Sigmoid colon (tissue), 7 donors: ENCODE results near the gene OR6S1. TPM values are rescaled to one million over a fixed set of nuclear protein-coding genes. Genes with fewer than 3 reads are reported as not detected.

Experiments
- DNase-seq: peaks from one replicate; pipeline ENCODE4 v3.0.0-alpha.2; 2019
- H3K27ac ChIP-seq, 4 donors: fragments of 200-600 bp; sonication (generic); one replicate each; pipeline ENCODE4 v1.5.1; 2016 to 2019; ENCODE audit warnings: mild to moderate bottlenecking in 1 of 4
- H3K27me3 ChIP-seq, 3 donors: fragments of 200-600 bp; sonication (generic); one replicate each; pipeline ENCODE4 v1.5.1; 2019; ENCODE audit warnings: mild to moderate bottlenecking in 1 of 3
- H3K36me3 ChIP-seq, 4 donors: fragments of 200-600 bp; sonication (generic); one replicate each; pipeline ENCODE4 v1.5.1; 2016 to 2019
- H3K4me1 ChIP-seq, 4 donors: fragments of 200-600 bp; sonication (generic); one replicate each; pipeline ENCODE4 v1.5.1; 2017 to 2019
- H3K4me3 ChIP-seq, 4 donors: fragments of 200-600 bp; sonication (generic); one replicate each; pipeline ENCODE4 v1.5.1; 2017 to 2019; ENCODE audit warnings: mild to moderate bottlenecking in 2 of 4, moderate library complexity in 1 of 4
- H3K9me3 ChIP-seq, 4 donors: fragments of 200-600 bp in 3 of 4; sonication (generic) in 3 of 4; one replicate each; pipeline versions ENCODE4 v1.5.1 to v1.6.1; 2013 to 2019
- CTCF ChIP-seq, 4 experiments: fragments of 450-650 bp in 3 of 4; fragments of 200-600 bp in 1 of 4; IDR thresholded peaks; one replicate each; pipeline ENCODE4 v1.5.1; 2016 to 2019; ENCODE audit warnings: antibody characterized with exemption in 4 of 4, mild to moderate bottlenecking in 3 of 4, moderate library complexity in 2 of 4
- EP300 ChIP-seq, 4 donors: sonication (generic); formaldehyde crosslinking; IDR thresholded peaks; one replicate each; pipeline ENCODE4 v1.6.1; 2017; ENCODE audit warnings: antibody characterized with exemption in 4 of 4
- POLR2A ChIP-seq, 2 donors: fragments of 450-650 bp; IDR thresholded peaks; one replicate each; pipeline ENCODE4 v1.6.1; 2016; ENCODE audit warnings: antibody characterized with exemption in 2 of 2, mild to moderate bottlenecking in 2 of 2, moderate library complexity in 2 of 2
- POLR2AphosphoS5 ChIP-seq, 4 donors: sonication (generic); formaldehyde crosslinking; IDR thresholded peaks; one replicate each; pipeline ENCODE4 v1.6.1; 2017; ENCODE audit warnings: antibody characterized with exemption in 4 of 4
- WGBS, 2 donors: extraction: QIAGEN DNeasy Blood & Tissue Kit; methylation state at CpG; one replicate each; pipeline ENCODE4 v1.1.7; 2013; 5-methylcytosine and 5-hydroxymethylcytosine counted together
- intact Hi-C: fragments of 100-400 bp; cut with DNase I; formaldehyde crosslinking; loops from one replicate; pipeline ENCODE4 v1.15.1; 2023
- polyA plus RNA-seq, 3 donors: library from polyadenylated mRNA; stranded (reverse); fragments of 200-250 nt; gene quantifications; one replicate each; pipeline ENCODE4 v1.2.3, GENCODE V29; 2013
- total RNA-seq, 4 donors: library from RNA; depleted of rRNA; stranded (reverse); fragments of >200 nt; gene quantifications; one replicate each; pipeline ENCODE4 v1.1.0, GENCODE V29; 2016
- donor health status: healthy with polysubstance abuse.
- donor health status: Bipolar disorder and iron deficiency.
- donor health status: healthy.

The OR6S1 gene
- total and polyA plus RNA-seq, 7 donors = not detected

DNA sequence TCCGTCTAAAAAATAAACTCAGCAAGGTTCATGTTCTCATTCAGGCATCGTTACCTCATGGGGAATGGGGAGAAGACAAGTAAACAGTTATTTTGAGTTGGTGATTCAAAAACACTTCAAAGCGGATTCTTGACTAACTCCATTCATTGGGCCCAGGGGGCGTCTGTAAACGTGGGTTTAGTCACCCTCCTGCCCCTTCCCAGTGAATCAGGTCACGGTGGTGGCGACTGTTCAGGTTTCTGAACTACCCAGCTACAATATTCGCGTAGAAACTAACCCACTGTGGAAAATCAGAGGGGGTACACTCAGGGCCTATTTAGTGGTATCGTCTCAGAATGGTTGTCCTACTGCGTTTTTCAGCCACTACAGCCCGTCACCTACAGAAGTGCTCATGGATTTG, 15.2 kb downstream of the OR6S1 start:
- H3K4me1 ChIP-seq = peaks cover 0 to 36% (median 31%) of the 10 kb centered on the region in 4 donors
- H3K27ac ChIP-seq = no peak overlapping the region
- TF ChIP-seq CTCF (IDR thresholded peaks at IDR 0.05) = no peak
- TF ChIP-seq POLR2AphosphoS5 (IDR thresholded peaks at IDR 0.05) = no peak
- no peak for TF ChIP-seq EP300 (IDR thresholded peaks at IDR 0.05)
- TF ChIP-seq POLR2A (IDR thresholded peaks at IDR 0.05) = no peak
- H3K4me3 ChIP-seq = peak overlapping the region in 3 of 4 donors; percentile 8 to 31 (median 15)
- DNase-seq = no peak
- H3K27me3 ChIP-seq = peaks cover 0 to 7% (median 0%) of the 10 kb centered on the region in 3 donors
- H3K36me3 ChIP-seq = no peaks in the 10 kb centered on the region
- intact Hi-C loops = no loop called here
- 28 to 76% methylated on average over 12 of the region's 12 CpGs for WGBS, 2 donors
- H3K9me3 ChIP-seq = no peaks in the 10 kb centered on the region

GRCh38 chr14:20624495-20625070, 16.9 kb downstream of the OR6S1 start:
- intact Hi-C loops = no loop called here
- WGBS, 2 donors = 4 to 5% methylated on average over 22 of the region's 22 CpGs
- Histone ChIP-seq H3K9me3 (no peaks in the 10 kb centered on the region), H3K27ac (no peak overlapping the region), H3K27me3 (peaks cover 0 to 7% (median 0%) of the 10 kb centered on the region in 3 donors), H3K4me3 (peak overlapping the region in 3 of 4 donors; percentile 19 to 31 (median 22)), H3K4me1 (peaks cover 0 to 26% (median 22%) of the 10 kb centered on the region in 4 donors), H3K36me3 (no peaks in the 10 kb centered on the region)
- TF ChIP-seq CTCF (IDR thresholded peaks at IDR 0.05) (no peak), POLR2AphosphoS5 (IDR thresholded peaks at IDR 0.05) (no peak), EP300 (IDR thresholded peaks at IDR 0.05) (no peak), POLR2A (IDR thresholded peaks at IDR 0.05) (no peak)
- peak; percentile 81 for DNase-seq

GRCh38 chr14:20623798-20624197, 17.7 kb downstream of the OR6S1 start:
- intact Hi-C loops = no loop called here
- H3K27me3 ChIP-seq = peaks cover 0 to 7% (median 0%) of the 10 kb centered on the region in 3 donors
- 51 to 83% methylated on average over 15 of the region's 15 CpGs for whole genome bisulfite sequencing, 2 donors
- H3K4me1 ChIP-seq = peaks cover 0 to 26% (median 22%) of the 10 kb centered on the region in 4 donors
- no peak for DNase-seq
- H3K36me3 ChIP-seq = no peaks in the 10 kb centered on the region
- H3K9me3 ChIP-seq = no peaks in the 10 kb centered on the region
- TF ChIP-seq CTCF (IDR thresholded peaks at IDR 0.05) = no peak
- no peak for TF ChIP-seq EP300 (IDR thresholded peaks at IDR 0.05)
- no peak for TF ChIP-seq POLR2AphosphoS5 (IDR thresholded peaks at IDR 0.05)
- TF ChIP-seq POLR2A (IDR thresholded peaks at IDR 0.05) = no peak
- H3K4me3 ChIP-seq = no peak overlapping the region
- H3K27ac ChIP-seq = no peak overlapping the region

DNA sequence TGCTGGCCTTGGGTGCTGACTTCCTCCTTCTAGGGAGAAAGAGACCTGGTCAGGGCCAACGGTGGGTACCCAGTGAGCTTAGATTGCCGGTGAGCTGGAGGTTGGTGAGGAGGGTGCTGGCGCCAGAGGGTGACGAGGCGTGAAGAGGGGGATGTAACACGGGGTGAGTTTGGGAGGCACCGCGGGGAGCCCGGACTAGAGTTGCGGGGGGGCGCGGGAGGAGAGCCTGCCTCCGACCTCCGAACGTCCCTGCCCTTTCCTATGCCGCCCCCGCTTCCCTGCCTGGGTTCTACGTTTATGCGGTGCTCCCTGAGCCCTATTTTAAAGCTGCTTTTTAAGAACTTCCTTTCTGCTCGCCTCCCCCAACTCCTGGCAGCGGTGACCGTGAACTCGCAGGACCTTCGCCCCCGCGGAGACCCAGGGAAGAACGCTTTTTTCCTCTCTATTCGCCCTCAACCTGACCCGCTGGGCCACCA, 18.6 kb downstream of the OR6S1 start:
- Histone ChIP-seq H3K4me3 (no peak overlapping the region), H3K4me1 (peaks cover 0 to 26% (median 22%) of the 10 kb centered on the region in 4 donors), H3K36me3 (no peaks in the 10 kb centered on the region), H3K9me3 (no peaks in the 10 kb centered on the region), H3K27me3 (peaks cover 0 to 7% (median 0%) of the 10 kb centered on the region in 3 donors), H3K27ac (no peak overlapping the region)
- TF ChIP-seq POLR2AphosphoS5 (IDR thresholded peaks at IDR 0.05) (no peak), CTCF (IDR thresholded peaks at IDR 0.05) (no peak)
- intact Hi-C loops = no loop called here
- no peak for DNase-seq
- WGBS, 2 donors = 31 to 83% methylated on average over 29 of the region's 29 CpGs
